GM21737 (cell line): Measurements from ENCODE around the gene GIMAP2.
"Not testable (repeated sequence)": the region's sequence is repeated elsewhere in the genome, so short reads cannot be mapped to it uniquely, and the experiment has no call there.

Source experiments
- ATAC-seq: cut with Tn5 transposase; IDR thresholded peaks from one replicate; pipeline ENCODE4 v1.9.1; 2021; ENCODE audit warnings: mild to moderate bottlenecking, moderate library complexity; ENCODE audit not compliant: unreplicated experiment

GIMAP2 gene

GRCh38 chr7:150685219-150686029, at the start of gene GIMAP2:
GIMAP2 (plus strand) TSS chr7:150685706; CDS start chr7:150687060, 1,354 bp downstream.
- ATAC-seq = peak; percentile 88

- no peak for ATAC-seq
Measured at GRCh38 chr7:150641854-150642253, 43.7 kb upstream of the GIMAP2 start.

GRCh38 chr7:150642926-150643325, 42.6 kb upstream of the GIMAP2 start:
- ATAC-seq = no peak

- ATAC-seq = no peak
Measured at GRCh38 chr7:150645259-150646020, 40.1 kb upstream of the GIMAP2 start.

GRCh38 chr7:150648353-150649079, 37.0 kb upstream of the GIMAP2 start:
- no peak for ATAC-seq

- ATAC-seq = no peak
Measured at GRCh38 chr7:150649080-150649385, 36.5 kb upstream of the GIMAP2 start.

- no peak for ATAC-seq
Measured at GRCh38 chr7:150654692-150655091, 30.8 kb upstream of the GIMAP2 start.

GRCh38 chr7:150656047-150656446, 29.5 kb upstream of the GIMAP2 start:
- no peak for ATAC-seq

GRCh38 chr7:150657526-150657925, 28.0 kb upstream of the GIMAP2 start:
- ATAC-seq = no peak

- ATAC-seq = no peak
Measured at GRCh38 chr7:150660939-150661613, 24.4 kb upstream of the GIMAP2 start.

GRCh38 chr7:150662821-150663220, 22.7 kb upstream of the GIMAP2 start:
- ATAC-seq = not testable (repeated sequence)

- no peak for ATAC-seq
Measured at GRCh38 chr7:150663802-150664494, 21.6 kb upstream of the GIMAP2 start.

- ATAC-seq = no peak
Measured at GRCh38 chr7:150665089-150665748, 20.3 kb upstream of the GIMAP2 start.

GRCh38 chr7:150665896-150666295, 19.6 kb upstream of the GIMAP2 start:
- no peak for ATAC-seq

GRCh38 chr7:150666412-150666811, 19.1 kb upstream of the GIMAP2 start:
- no peak for ATAC-seq

GRCh38 chr7:150668472-150668911, 17.0 kb upstream of the GIMAP2 start:
- peak; percentile 81 for ATAC-seq

GRCh38 chr7:150668977-150669376, 16.5 kb upstream of the GIMAP2 start:
- no peak for ATAC-seq

- not testable (repeated sequence) for ATAC-seq
Measured at GRCh38 chr7:150671798-150672585, 13.5 kb upstream of the GIMAP2 start.

GRCh38 chr7:150675714-150676113, 9.8 kb upstream of the GIMAP2 start:
- no peak for ATAC-seq
